Omental fat pad (tissue), 4 donors: Measurements from ENCODE around the gene WRAP73. TPM values are rescaled to one million over a fixed set of nuclear protein-coding genes. Genes with fewer than 3 reads are reported as not detected.

Experiments
- ATAC-seq: fragments of 150-250 bp; one replicate; pipeline ENCODE4 v1.9.1; 2016; ENCODE audit warnings: mild to moderate bottlenecking, moderate library complexity; ENCODE audit not compliant: low FRiP score
- DNase-seq: peaks from one replicate; pipeline ENCODE4 v3.0.0-alpha.2; 2019; ENCODE audit warnings: low spot score
- CTCF ChIP-seq, 3 donors: fragments of 450-650 bp; IDR thresholded peaks; one replicate each; pipeline ENCODE4 v1.5.1; 2016 to 2017; ENCODE audit warnings: antibody characterized with exemption in 3 of 3, mild to moderate bottlenecking in 3 of 3, moderate library complexity in 2 of 3
- total RNA-seq, 4 donors: library from RNA; depleted of rRNA; stranded (reverse); fragments of >200 nt; gene quantifications; one replicate each; pipeline ENCODE4 v1.1.0, GENCODE V29; 2016

The WRAP73 gene
- total RNA-seq, 4 donors from 2014 or later, result 10.4 to 31.2 (median 15.5) TPM

GRCh38 chr1:3630914-3631313, 19.0 kb downstream of the WRAP73 start:
- DNase-seq (no peak), ATAC-seq (no peak)
- no peak for TF ChIP-seq CTCF (IDR thresholded peaks at IDR 0.05)

- no peak for DNase-seq
- no peak for TF ChIP-seq CTCF (IDR thresholded peaks at IDR 0.05)
- no peak for ATAC-seq
Measured at GRCh38 chr1:3630161-3630611, 19.7 kb downstream of the WRAP73 start.

DNA sequence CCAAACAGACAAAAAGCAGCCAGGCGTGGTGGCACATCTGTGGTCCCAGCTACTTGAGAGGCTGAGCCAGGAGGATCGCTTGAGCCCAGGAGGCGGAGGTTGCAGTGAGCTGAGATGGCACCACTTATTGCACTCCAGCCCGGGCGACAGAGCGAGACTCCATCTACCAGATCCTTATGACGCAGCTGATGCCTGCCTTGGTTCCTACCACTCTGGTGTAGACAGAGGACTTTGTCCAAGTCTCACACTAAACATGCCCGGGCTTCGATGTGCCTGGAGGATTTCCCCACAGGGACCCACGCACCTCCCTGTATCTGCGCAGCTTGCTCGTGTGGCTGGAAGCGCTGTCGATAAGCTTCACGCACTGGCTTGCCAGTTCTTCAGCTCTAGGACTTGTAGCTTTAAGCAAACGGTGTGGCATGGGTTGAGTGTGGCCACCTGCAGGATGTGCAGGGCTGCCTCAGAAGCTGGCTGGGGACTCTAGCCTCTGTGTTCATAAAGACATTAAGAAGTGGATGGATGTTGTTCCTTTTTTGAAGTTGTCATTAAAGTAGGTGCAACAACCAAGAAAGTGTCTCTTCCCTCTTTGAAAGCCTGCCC, 20.2 kb downstream of the WRAP73 start:
- no peak for TF ChIP-seq CTCF (IDR thresholded peaks at IDR 0.05)
- ATAC-seq (no peak), DNase-seq (no peak)

DNA sequence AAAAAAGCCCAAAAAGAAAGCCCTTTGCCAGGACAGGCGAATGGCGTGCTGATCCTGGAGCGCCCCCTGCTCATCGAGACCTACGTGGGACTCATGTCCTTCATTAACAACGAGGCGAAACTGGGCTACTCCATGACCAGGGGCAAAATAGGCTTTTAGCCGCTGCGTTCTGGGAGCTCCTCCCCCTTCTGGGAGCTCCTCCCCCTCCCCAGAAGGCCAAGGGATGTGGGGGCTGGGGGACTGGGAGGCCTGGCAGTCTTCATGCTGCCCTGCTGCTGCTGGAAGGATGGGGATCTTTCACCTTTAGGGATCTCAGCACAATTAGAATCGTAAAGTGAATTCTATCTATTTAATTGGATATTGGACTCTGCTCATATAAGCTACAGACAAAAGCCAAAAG, 21.5 kb downstream of the WRAP73 start:
- no peak for ATAC-seq
- TF ChIP-seq CTCF (IDR thresholded peaks at IDR 0.05), result no peak
- DNase-seq, result no peak

- no peak for ATAC-seq
- no peak for DNase-seq
- TF ChIP-seq CTCF (IDR thresholded peaks at IDR 0.05), result no peak
Measured at GRCh38 chr1:3627515-3628253, 22.2 kb downstream of the WRAP73 start.

DNA sequence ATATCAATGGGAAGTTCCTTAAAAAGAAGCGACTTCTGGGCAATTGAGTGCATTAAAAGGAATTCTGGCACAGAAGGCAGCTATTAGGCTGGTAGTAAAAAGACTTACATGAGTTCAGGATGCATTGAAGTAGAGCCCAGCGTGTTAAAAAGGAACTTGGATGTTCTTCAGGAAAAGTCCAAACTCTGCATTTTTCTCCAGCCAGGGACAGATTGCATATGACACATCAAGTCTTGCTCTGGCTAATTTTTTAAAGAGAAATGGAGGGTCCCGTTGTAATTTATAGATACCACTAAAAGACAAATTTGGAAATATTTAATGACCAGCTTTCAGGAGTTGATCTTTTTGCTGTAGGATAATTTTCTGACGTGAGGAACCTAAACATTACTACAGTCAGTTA, 23.9 kb downstream of the WRAP73 start:
- DNase-seq (no peak), ATAC-seq (no peak)
- no peak for TF ChIP-seq CTCF (IDR thresholded peaks at IDR 0.05)
